SU-DHL-6 (cell line): ENCODE data around the gene GALNT15.

ENCODE experiments used
- H2AFZ ChIP-seq: fragments of 200-600 bp; sonication (generic); 2 replicates; pipeline ENCODE4 v1.6.1; 2014; ENCODE audit warnings: low read depth, mild to moderate bottlenecking, moderate library complexity, mixed read lengths, antibody characterized with exemption, low read length; ENCODE audit not compliant: severe bottlenecking
- H3F3A ChIP-seq: fragments of 200-600 bp; shearing (Covaris generic); 2 replicates; pipeline ENCODE4 v1.6.0; 2016; ENCODE audit warnings: antibody characterized with exemption, mild to moderate bottlenecking; ENCODE audit not compliant: insufficient read depth
- H3K27ac ChIP-seq: fragments of 200-600 bp; sonication (generic); 2 replicates; pipeline ENCODE4 v1.5.1; 2016; ENCODE audit warnings: low read depth, mild to moderate bottlenecking, low read length, moderate library complexity, mixed read lengths
- H3K27me3 ChIP-seq: fragments of 200-600 bp; sonication (generic), shearing (Covaris generic); 2 replicates; pipeline ENCODE4 v1.6.0; 2014; ENCODE audit warnings: mild to moderate bottlenecking, low read length
- H3K36me3 ChIP-seq: fragments of 200-600 bp; sonication (generic); 2 replicates; pipeline ENCODE4 v1.6.1; 2014; ENCODE audit warnings: mild to moderate bottlenecking, low read length, mixed read lengths
- H3K4me2 ChIP-seq: fragments of 300-600, 200-600 bp; shearing (Covaris generic), sonication (generic); 2 replicates; pipeline ENCODE4 v1.6.0; 2014; ENCODE audit warnings: low read length, low read depth, mild to moderate bottlenecking; ENCODE audit not compliant: poor library complexity, severe bottlenecking
- H3K4me3 ChIP-seq: fragments of 200-600 bp; sonication (generic); 2 replicates; pipeline ENCODE4 v1.5.1; 2014; ENCODE audit warnings: antibody characterized with exemption, low read length, mild to moderate bottlenecking, mixed read lengths; ENCODE audit not compliant: insufficient read depth, poor library complexity, severe bottlenecking
- H3K79me2 ChIP-seq: fragments of 200-600 bp; sonication (generic); 2 replicates; pipeline ENCODE4 v1.6.1; 2014; ENCODE audit warnings: mild to moderate bottlenecking, low read length, moderate library complexity; ENCODE audit not compliant: insufficient read depth
- H3K9ac ChIP-seq: fragments of 200-600 bp; sonication (generic); 2 replicates; pipeline ENCODE4 v1.7.0; 2014; ENCODE audit warnings: mild to moderate bottlenecking, low read length
- H3K9me2 ChIP-seq: fragments of 200-600 bp; sonication (generic); replicated peaks from 2 replicates; pipeline ENCODE4 v1.6.1; 2014; ENCODE audit warnings: low read length; ENCODE audit not compliant: insufficient read depth
- H3K9me3 ChIP-seq: fragments of 200-600 bp; sonication (generic); 2 replicates; pipeline ENCODE4 v1.6.1; 2014; ENCODE audit warnings: low read length, mixed read lengths; ENCODE audit not compliant: insufficient read depth
- H4K20me1 ChIP-seq: fragments of 200-600 bp; sonication (generic); 2 replicates; pipeline ENCODE4 v1.6.1; 2014; ENCODE audit warnings: low read depth, mild to moderate bottlenecking, antibody characterized with exemption, low read length, moderate library complexity, mixed read lengths
- EZH2phosphoT487 ChIP-seq: fragments of 200-600 bp; sonication (generic), shearing (Covaris generic); conservative IDR thresholded peaks from 2 replicates; pipeline ENCODE4 v1.6.1; 2018; ENCODE audit warnings: mild to moderate bottlenecking, antibody characterized with exemption, low read length, moderate library complexity, mixed read lengths
- TF ChIP-seq, protein P1 (sequence below): fragments of 200-600 bp; sonication (generic); IDR thresholded peaks from one replicate; pipeline ENCODE4 v1.5.1; 2017; ENCODE audit warnings: antibody characterized with exemption, mild to moderate bottlenecking, low read length, moderate library complexity; ENCODE audit not compliant: insufficient read depth, poor library complexity, severe bottlenecking

Gene GALNT15

DNA sequence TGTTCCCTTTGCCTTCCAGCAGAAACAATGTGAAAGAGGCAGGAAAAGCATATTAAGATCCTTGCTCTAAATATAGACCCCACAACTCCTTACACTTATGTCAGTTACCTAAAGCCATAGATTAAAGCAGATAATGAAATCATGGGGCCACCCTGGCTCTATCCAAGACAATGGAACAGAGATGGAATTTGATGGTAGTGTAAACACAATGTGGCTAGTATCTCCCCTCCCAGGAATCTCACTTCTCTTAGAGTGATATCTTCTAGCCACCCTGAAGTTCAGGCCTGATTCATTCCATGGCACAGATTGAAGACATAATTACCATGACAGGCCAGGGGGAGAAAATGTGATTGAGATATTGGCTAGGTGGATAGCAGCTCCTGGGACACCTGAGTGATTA lies 32.6 kb downstream of the GALNT15 start:
- Histone ChIP-seq H3K27ac (no peak overlapping the region), H3F3A (no peaks in the 10 kb centered on the region), H3K27me3 (no peaks in the 10 kb centered on the region), H3K4me2 (no peak overlapping the region), H3K4me3 (no peak overlapping the region), H3K9me2 (no peaks in the 10 kb centered on the region), H3K36me3 (no peaks in the 10 kb centered on the region), H3K9me3 (no peaks in the 10 kb centered on the region), H2AFZ (no peak overlapping the region), H3K9ac (no peak overlapping the region), H4K20me1 (no peaks in the 10 kb centered on the region), H3K79me2 (no peaks in the 10 kb centered on the region)
- no peak for TF ChIP-seq EZH2phosphoT487
- TF ChIP-seq, protein P1, sequence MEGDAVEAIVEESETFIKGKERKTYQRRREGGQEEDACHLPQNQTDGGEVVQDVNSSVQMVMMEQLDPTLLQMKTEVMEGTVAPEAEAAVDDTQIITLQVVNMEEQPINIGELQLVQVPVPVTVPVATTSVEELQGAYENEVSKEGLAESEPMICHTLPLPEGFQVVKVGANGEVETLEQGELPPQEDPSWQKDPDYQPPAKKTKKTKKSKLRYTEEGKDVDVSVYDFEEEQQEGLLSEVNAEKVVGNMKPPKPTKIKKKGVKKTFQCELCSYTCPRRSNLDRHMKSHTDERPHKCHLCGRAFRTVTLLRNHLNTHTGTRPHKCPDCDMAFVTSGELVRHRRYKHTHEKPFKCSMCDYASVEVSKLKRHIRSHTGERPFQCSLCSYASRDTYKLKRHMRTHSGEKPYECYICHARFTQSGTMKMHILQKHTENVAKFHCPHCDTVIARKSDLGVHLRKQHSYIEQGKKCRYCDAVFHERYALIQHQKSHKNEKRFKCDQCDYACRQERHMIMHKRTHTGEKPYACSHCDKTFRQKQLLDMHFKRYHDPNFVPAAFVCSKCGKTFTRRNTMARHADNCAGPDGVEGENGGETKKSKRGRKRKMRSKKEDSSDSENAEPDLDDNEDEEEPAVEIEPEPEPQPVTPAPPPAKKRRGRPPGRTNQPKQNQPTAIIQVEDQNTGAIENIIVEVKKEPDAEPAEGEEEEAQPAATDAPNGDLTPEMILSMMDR = no peak

DNA sequence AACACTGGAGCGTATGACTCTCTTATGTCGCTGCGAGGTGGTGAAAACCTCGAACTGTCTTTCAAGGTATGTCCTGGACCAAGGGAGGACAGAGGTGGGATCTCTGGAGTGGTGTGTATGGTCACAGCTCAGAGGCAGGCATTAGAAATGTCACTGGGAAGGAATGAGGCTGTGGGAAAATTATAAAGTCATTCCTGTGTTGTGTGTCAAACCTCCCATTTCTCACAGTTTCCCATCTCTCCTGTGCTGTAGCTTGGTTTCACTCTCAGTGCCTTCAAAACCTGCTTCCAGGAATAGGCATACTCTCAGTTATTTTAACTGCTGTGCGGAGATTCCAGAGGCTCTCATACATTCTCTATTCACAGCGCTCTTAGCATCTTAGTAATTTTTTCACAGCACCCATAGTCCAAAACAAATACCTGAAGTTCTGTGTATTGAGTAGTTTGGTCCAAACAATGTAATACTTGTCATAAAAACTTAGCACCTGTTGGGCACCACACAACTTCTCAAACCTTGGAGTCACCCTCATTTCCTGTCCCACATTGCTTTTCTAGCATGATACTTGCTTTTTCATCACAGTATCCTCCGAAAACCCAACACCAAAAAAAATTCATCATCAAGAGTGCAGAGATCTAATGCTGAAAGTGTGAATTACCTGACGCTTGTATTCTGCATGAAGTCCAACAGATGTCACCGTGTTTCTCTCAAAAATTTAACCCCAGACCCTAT lies 36.9 kb downstream of the GALNT15 start:
- Histone ChIP-seq H3K9ac (no peak overlapping the region), H3K27ac (no peak overlapping the region), H3K4me2 (no peak overlapping the region), H3K9me2 (no peaks in the 10 kb centered on the region), H3K9me3 (no peaks in the 10 kb centered on the region), H2AFZ (no peak overlapping the region), H3K36me3 (no peaks in the 10 kb centered on the region), H3F3A (no peaks in the 10 kb centered on the region), H3K27me3 (no peaks in the 10 kb centered on the region), H3K79me2 (no peaks in the 10 kb centered on the region), H3K4me3 (no peak overlapping the region), H4K20me1 (no peaks in the 10 kb centered on the region)
- no peak for TF ChIP-seq EZH2phosphoT487
- TF ChIP-seq, protein P1 = no peak

DNA sequence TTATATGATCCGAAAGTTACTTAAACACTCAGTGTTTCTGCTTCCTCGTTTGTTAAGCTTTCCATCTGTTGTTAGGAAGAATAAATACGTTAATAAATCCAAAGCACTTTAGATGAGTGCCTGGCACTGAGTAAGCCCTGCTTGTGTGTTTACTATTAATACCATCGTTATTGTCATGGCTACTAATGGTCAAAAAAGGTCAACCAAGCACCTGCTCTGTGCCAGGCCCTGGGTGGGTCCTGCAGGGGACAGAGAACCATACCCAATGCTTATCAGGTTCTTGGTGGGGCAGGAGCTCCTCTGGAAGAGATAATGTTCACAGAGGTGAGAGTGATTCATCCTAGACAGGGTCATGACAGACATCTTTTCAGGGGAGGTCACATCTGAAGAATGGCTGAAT lies 39.9 kb downstream of the GALNT15 start:
- TF ChIP-seq, protein P1 = no peak
- TF ChIP-seq EZH2phosphoT487 = no peak
- no peaks in the 10 kb centered on the region for H3K27me3 ChIP-seq
- no peak overlapping the region for H2AFZ ChIP-seq
- no peak overlapping the region for H3K9ac ChIP-seq
- H3K36me3 ChIP-seq = no peaks in the 10 kb centered on the region
- H3F3A ChIP-seq = no peaks in the 10 kb centered on the region
- H3K4me3 ChIP-seq = no peak overlapping the region
- H3K27ac ChIP-seq = no peak overlapping the region
- no peaks in the 10 kb centered on the region for H4K20me1 ChIP-seq
- H3K9me2 ChIP-seq = no peaks in the 10 kb centered on the region
- no peaks in the 10 kb centered on the region for H3K79me2 ChIP-seq
- no peak overlapping the region for H3K4me2 ChIP-seq
- no peaks in the 10 kb centered on the region for H3K9me3 ChIP-seq
